Measurements from ENCODE around the gene CELF4. TPM values are rescaled to one million over a fixed set of nuclear protein-coding genes. Genes with fewer than 3 reads are reported as not detected.

The CELF4 gene
- total and polyA plus RNA-seq, 10 of the 15 experiments (the other 5 are each of a cell fraction or from before 2014, with no cell fraction given), result 0.03 to 0.32 TPM; not detected in 8

- 11% methylated on average over 9 of the region's 9 CpGs for WGBS (ENCODE audit: insufficient coverage, insufficient replicate concordance, low lambda C conversion rate, missing lambda C conversion rate)
- H3K27me3 ChIP-seq (replicated peaks in 1 of 2; ENCODE audit: control insufficient read depth in 2 of 2, insufficient read depth in 2 of 2, low read length in 1 of 2), result no peaks in the 10 kb centered on the region; a peak in 2 of 4 replicates
- DNase-seq (ENCODE audit: low read depth, low spot score) (no peak), FAIRE-seq (no peak), ATAC-seq (no peak)
- RAD21 ChIA-PET (ENCODE audit: unreplicated experiment), result no interaction called here
- H3K79me2 ChIP-seq (ENCODE audit: control insufficient read depth, insufficient read depth, low read length), result no peaks in the 10 kb centered on the region
- H3K4me2 ChIP-seq (ENCODE audit: control insufficient read depth, insufficient read depth), result no peak overlapping the region
- in situ Hi-C loops (cut with MboI) (no loop called here), intact Hi-C loops (cut with micrococcal nuclease; ENCODE audit: unreplicated experiment) (no loop called here)
- H3K27ac ChIP-seq (ENCODE audit: control insufficient read depth, insufficient read depth), result no peak overlapping the region
- no peak overlapping the region for H3K4me3 ChIP-seq
- POLR2A ChIA-PET, result no interaction called here
- no peaks in the 10 kb centered on the region for H3K4me1 ChIP-seq (ENCODE audit: control insufficient read depth, insufficient read depth, low read length)
- no peaks in the 10 kb centered on the region for H3K9me3 ChIP-seq (replicated peaks; ENCODE audit: control insufficient read depth, insufficient read depth, low read length)
- SMC1A ChIA-PET (ENCODE audit: uncharacterized antibody, unreplicated experiment), result no interaction called here
- CTCF ChIA-PET, result no interaction called here
- H3K36me3 ChIP-seq (ENCODE audit: control insufficient read depth in 2 of 2, insufficient read depth in 2 of 2, low read length in 1 of 2), result no peaks in the 10 kb centered on the region
- no peak for TF ChIP-seq KLF5 (IDR thresholded peaks at IDR 0.05; ENCODE audit: partially characterized antibody)
- no peak for TF ChIP-seq STAT1 (conservative IDR thresholded peaks at IDR 0.05)
- no peak for TF ChIP-seq EED (IDR thresholded peaks at IDR 0.05; ENCODE audit: low read depth)
- TF ChIP-seq CHD1 (IDR thresholded peaks at IDR 0.05; ENCODE audit: low read depth, low read length), result no peak
- no peak overlapping the region for H2AFZ ChIP-seq (ENCODE audit: control insufficient read depth, low read depth, low read length)
- no peaks in the 10 kb centered on the region; the same call in 1 of the 2 replicates for H4K20me1 ChIP-seq (ENCODE audit: control insufficient read depth, insufficient read depth)
- H3K9ac ChIP-seq (ENCODE audit: control insufficient read depth, insufficient read depth, low read length), result no peak overlapping the region
- no TSS peak for BruUV-seq (replicated peaks)
These were observed 53.8 kb downstream of the CELF4 start for GRCh38 chr18:37511721-37512298.

GRCh38 chr18:37509600-37509999, 56.0 kb downstream of the CELF4 start:
- no peaks in the 10 kb centered on the region for H3K36me3 ChIP-seq (ENCODE audit: control insufficient read depth in 2 of 2, insufficient read depth in 2 of 2, low read length in 1 of 2)
- no peak overlapping the region for H3K9ac ChIP-seq (ENCODE audit: control insufficient read depth, insufficient read depth, low read length)
- POLR2A ChIA-PET, result no interaction called here
- BruUV-seq (replicated peaks), result no TSS peak
- RAD21 ChIA-PET (ENCODE audit: unreplicated experiment), result no interaction called here
- no peak overlapping the region for H3K27ac ChIP-seq (ENCODE audit: control insufficient read depth, insufficient read depth)
- TF ChIP-seq CREB1 (IDR thresholded peaks at IDR 0.05; ENCODE audit: low read depth), result no peak
- H3K4me1 ChIP-seq (ENCODE audit: control insufficient read depth, insufficient read depth, low read length), result no peaks in the 10 kb centered on the region
- DNase-seq (ENCODE audit: low read depth, low spot score) (no peak), ATAC-seq (no peak), FAIRE-seq (no peak)
- no peak overlapping the region for H3K4me3 ChIP-seq
- no peak overlapping the region for H3K4me2 ChIP-seq (ENCODE audit: control insufficient read depth, insufficient read depth)
- no peak overlapping the region for H2AFZ ChIP-seq (ENCODE audit: control insufficient read depth, low read depth, low read length)
- CTCF ChIA-PET, result no interaction called here
- intact Hi-C loops (cut with micrococcal nuclease; ENCODE audit: unreplicated experiment), result no loop called here
- H3K79me2 ChIP-seq (ENCODE audit: control insufficient read depth, insufficient read depth, low read length), result no peaks in the 10 kb centered on the region
- 42% methylated on average over 1 of the region's 1 CpG for WGBS (ENCODE audit: insufficient coverage, insufficient replicate concordance, low lambda C conversion rate, missing lambda C conversion rate)
- H3K9me3 ChIP-seq (replicated peaks; ENCODE audit: control insufficient read depth, insufficient read depth, low read length), result no peaks in the 10 kb centered on the region
- SMC1A ChIA-PET (ENCODE audit: uncharacterized antibody, unreplicated experiment), result no interaction called here
- H4K20me1 ChIP-seq (ENCODE audit: control insufficient read depth, insufficient read depth), result no peaks in the 10 kb centered on the region; the same call in 1 of the 2 replicates
- no peaks in the 10 kb centered on the region; a peak in 1 of 4 replicates for H3K27me3 ChIP-seq (replicated peaks in 1 of 2; ENCODE audit: control insufficient read depth in 2 of 2, insufficient read depth in 2 of 2, low read length in 1 of 2)
- in situ Hi-C loops (cut with MboI), result no loop called here

Measured in GM12878 (cell line).